ENCODE results near the gene C4orf46.

The C4orf46 gene

GRCh38 chr4:158652920-158653319, 18.8 kb downstream of the C4orf46 start:
- no peak for DNase-seq (ENCODE audit: low read depth)

- DNase-seq (ENCODE audit: low read depth), result no peak
Observed at GRCh38 chr4:158649111-158649680, 22.5 kb downstream of the C4orf46 start.

- no peak for DNase-seq (ENCODE audit: low read depth)
Observed at GRCh38 chr4:158644760-158645159, 26.9 kb downstream of the C4orf46 start.

- DNase-seq (ENCODE audit: low read depth), result no peak
Observed at GRCh38 chr4:158644356-158644755, 27.3 kb downstream of the C4orf46 start.

- no peak for DNase-seq (ENCODE audit: low read depth)
Observed at GRCh38 chr4:158636619-158637018, 35.1 kb downstream of the C4orf46 start.

GRCh38 chr4:158630893-158631292, 40.8 kb downstream of the C4orf46 start:
- no peak for DNase-seq (ENCODE audit: low read depth)

GRCh38 chr4:158625544-158625943, 46.1 kb downstream of the C4orf46 start:
- no peak for DNase-seq (ENCODE audit: low read depth)

GRCh38 chr4:158624889-158625478, 46.7 kb downstream of the C4orf46 start:
- DNase-seq (ENCODE audit: low read depth), result no peak

- DNase-seq (ENCODE audit: low read depth), result no peak
Observed at GRCh38 chr4:158622251-158622650, 49.4 kb downstream of the C4orf46 start.

GRCh38 chr4:158621729-158622128, 50.0 kb downstream of the C4orf46 start:
- no peak for DNase-seq (ENCODE audit: low read depth)

- DNase-seq (ENCODE audit: low read depth), result no peak
Observed at GRCh38 chr4:158617956-158618355, 53.7 kb downstream of the C4orf46 start.

Data from activated T-cell treated with anti-CD3 and anti-CD28 coated beads for 48 hours (primary cell).